Panc1 (cell line): Measurements from ENCODE around the gene GOPC.

ENCODE experiments used
- CTCF ChIP-seq: fragments of 450-650 bp; IDR thresholded peaks from 2 replicates; pipeline ENCODE4 v1.5.1; 2017; ENCODE audit warnings: mild to moderate bottlenecking
- REST ChIP-seq, 2 experiments: IDR thresholded peaks; 2 replicates each; pipeline ENCODE4 v1.6.1; 2011 to 2012; ENCODE audit warnings: low read depth in 2 of 2, control low read depth in 1 of 2, low read length in 1 of 2, mild to moderate bottlenecking in 1 of 2, moderate library complexity in 1 of 2; ENCODE audit not compliant: insufficient read depth in 1 of 2

- no peak for TF ChIP-seq REST (IDR thresholded peaks at IDR 0.05; ENCODE audit: insufficient read depth in 1 of 2, low read depth in 2 of 2, low read length in 1 of 2)
- no peak for TF ChIP-seq CTCF
These were observed 33.4 kb downstream of the GOPC start for GRCh38 chr6:117568831-117569410.
